Panc1 (cell line): Measurements from ENCODE around the gene KRTAP12-3.

Experiments used
- CTCF ChIP-seq: fragments of 450-650 bp; IDR thresholded peaks from 2 replicates; pipeline ENCODE4 v1.5.1; 2017; ENCODE audit warnings: mild to moderate bottlenecking
- POLR2AphosphoS5 ChIP-seq: IDR thresholded peaks from 2 replicates; pipeline ENCODE4 v1.6.1; 2012; ENCODE audit warnings: mild to moderate bottlenecking, low read depth, low read length, moderate library complexity
- REST ChIP-seq, 2 experiments: IDR thresholded peaks; 2 replicates each; pipeline ENCODE4 v1.6.1; 2011 to 2012; ENCODE audit warnings: low read depth in 2 of 2, control low read depth in 1 of 2, low read length in 1 of 2, mild to moderate bottlenecking in 1 of 2, moderate library complexity in 1 of 2; ENCODE audit not compliant: insufficient read depth in 1 of 2
- SIN3A ChIP-seq: IDR thresholded peaks from 2 replicates; pipeline ENCODE4 v1.6.1; 2012; ENCODE audit warnings: low read depth, mild to moderate bottlenecking, low read length, moderate library complexity, borderline replicate concordance; ENCODE audit not compliant: insufficient read depth
- TCF7L2 ChIP-seq: IDR thresholded peaks from 2 replicates; pipeline ENCODE4 v1.6.1; 2011; ENCODE audit warnings: mild to moderate bottlenecking, low read depth, low read length, inconsistent platforms

DNA sequence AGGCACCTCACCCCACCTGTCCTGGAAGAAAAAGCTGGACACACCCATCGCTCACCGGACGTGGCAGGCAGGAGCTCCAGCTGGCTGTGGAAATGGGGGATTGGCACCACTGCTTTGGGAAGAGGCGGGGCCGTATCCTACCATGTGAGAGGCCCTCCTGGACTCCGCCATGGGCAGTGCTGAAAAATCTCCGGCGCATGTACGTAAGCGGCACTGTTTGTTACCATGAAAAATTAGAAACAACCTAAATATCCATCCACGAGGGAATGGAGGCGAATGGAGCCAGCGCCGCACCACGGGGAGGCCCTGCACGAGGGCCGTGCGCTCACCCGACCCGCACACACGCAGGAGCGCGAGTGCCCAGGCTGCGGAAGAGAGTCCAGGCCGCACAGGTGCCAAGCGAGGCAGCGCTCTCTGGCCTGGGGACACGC is 42.8 kb upstream of the KRTAP12-3 start:
- no peak for TF ChIP-seq CTCF
- TF ChIP-seq REST (IDR thresholded peaks at IDR 0.05; ENCODE audit: insufficient read depth in 1 of 2, low read depth in 2 of 2, low read length in 1 of 2): no peak
- no peak for TF ChIP-seq POLR2AphosphoS5
- TF ChIP-seq SIN3A: no peak
- no peak for TF ChIP-seq TCF7L2
